OCI-LY7 (cell line): Measurements from ENCODE around the gene APEH. TPM values are rescaled to one million over a fixed set of nuclear protein-coding genes. Genes with fewer than 3 reads are reported as not detected.

Experiments
- BruUV-seq: library from RNA; stranded (reverse); fragments of 400-500 nt; replicated peaks from 2 replicates; lab custom pipeline; 2021; lab: Mats Ljungman, UMichigan
- CTCF ChIA-PET: fragments of 300-600 bp; sonication (Branson Sonifier 250); formaldehyde crosslinking; loops from one replicate; lab custom pipeline; 2022; ENCODE audit warnings: antibody characterized with exemption; ENCODE audit not compliant: unreplicated experiment; lab: Charles Lee
- POLR2A ChIA-PET: fragments of 300-600 bp; sonication (Branson Sonifier 250); formaldehyde crosslinking; loops from one replicate; lab custom pipeline; 2022; ENCODE audit warnings: antibody characterized with exemption; lab: Charles Lee
- DNase-seq: peaks from one replicate; pipeline ENCODE4 v3.0.0-alpha.2; 2015; ENCODE audit warnings: low spot score
- H2AFZ ChIP-seq: fragments of 200-600 bp; sonication (generic), shearing (Covaris generic); 2 replicates; pipeline ENCODE4 v1.6.1; 2014; ENCODE audit warnings: mild to moderate bottlenecking, antibody characterized with exemption, low read length, moderate library complexity
- H3K27ac ChIP-seq: fragments of 200-600 bp; sonication (generic); 2 replicates; pipeline ENCODE4 v1.5.1; 2014; ENCODE audit warnings: mixed run types, low read depth, mild to moderate bottlenecking, moderate library complexity, low read length, inconsistent platforms; ENCODE audit not compliant: poor library complexity, severe bottlenecking
- H3K36me3 ChIP-seq: fragments of 200-600 bp; sonication (generic); 2 replicates; pipeline ENCODE4 v1.6.1; 2014; ENCODE audit warnings: mild to moderate bottlenecking, antibody characterized with exemption, low read length, moderate library complexity, mixed read lengths; ENCODE audit not compliant: insufficient read depth
- H3K4me1 ChIP-seq: fragments of 200-600 bp; sonication (generic); 2 replicates; pipeline ENCODE4 v1.5.1; 2014; ENCODE audit warnings: mild to moderate bottlenecking, low read length; ENCODE audit not compliant: insufficient read depth, poor library complexity, severe bottlenecking
- H3K4me2 ChIP-seq: fragments of 200-600 bp; sonication (generic); 2 replicates; pipeline ENCODE4 v1.6.1; 2014; ENCODE audit warnings: mild to moderate bottlenecking, low read length
- H3K4me3 ChIP-seq: fragments of 200-600 bp; sonication (generic); 2 replicates; pipeline ENCODE4 v1.5.1; 2014; ENCODE audit warnings: mild to moderate bottlenecking, low read depth, low read length; ENCODE audit not compliant: poor library complexity, severe bottlenecking
- H3K79me2 ChIP-seq: fragments of 200-600 bp; sonication (generic); 2 replicates; pipeline ENCODE4 v1.6.1; 2016; ENCODE audit warnings: low read depth, mild to moderate bottlenecking, low read length, moderate library complexity, mixed read lengths; ENCODE audit not compliant: insufficient read depth
- H3K9me2 ChIP-seq: fragments of 200-600 bp; sonication (generic); 2 replicates; pipeline ENCODE4 v1.6.1; 2016; ENCODE audit warnings: mild to moderate bottlenecking, low read length, mixed read lengths; ENCODE audit not compliant: insufficient read depth
- H3K9me3 ChIP-seq: fragments of 200-600 bp; sonication (generic); 2 replicates; pipeline ENCODE4 v1.6.1; 2014; ENCODE audit warnings: mild to moderate bottlenecking, mixed run types, low read length, mixed read lengths
- H4K20me1 ChIP-seq: fragments of 200-600 bp; sonication (generic); 2 replicates; pipeline ENCODE4 v1.6.1; 2014; ENCODE audit warnings: mild to moderate bottlenecking, antibody characterized with exemption, low read length, moderate library complexity, mixed read lengths; ENCODE audit not compliant: insufficient read depth
- EZH2phosphoT487 ChIP-seq: fragments of 200-600 bp; sonication (generic); IDR thresholded peaks from 2 replicates; pipeline ENCODE4 v1.6.1; 2018; ENCODE audit warnings: low read depth, borderline replicate concordance, mild to moderate bottlenecking, mixed run types, antibody characterized with exemption, low read length, moderate library complexity, mixed read lengths
- intact Hi-C: fragments of 100-400 bp; cut with micrococcal nuclease; formaldehyde crosslinking; loops from one replicate; pipeline ENCODE4 v1.10.0; 2022; ENCODE audit not compliant: unreplicated experiment
- total RNA-seq, 2 experiments: library from RNA; depleted of rRNA in 1 of 2; stranded (reverse); fragments of >200 nt in 1 of 2; shearing (Covaris generic) in 1 of 2; gene quantifications; 2 replicates each; pipeline ENCODE4 v1.2.3, GENCODE V29; 2014 to 2022
- TF ChIP-seq, protein P1 (sequence below): fragments of 200-600 bp; sonication (generic); conservative IDR thresholded peaks from 2 replicates; pipeline ENCODE4 v1.5.1; 2014; ENCODE audit warnings: mild to moderate bottlenecking, antibody characterized with exemption, low read length, moderate library complexity, mixed read lengths

The APEH gene
- total RNA-seq, 2 experiments from 2014 or later, result 112 to 132 TPM

DNA sequence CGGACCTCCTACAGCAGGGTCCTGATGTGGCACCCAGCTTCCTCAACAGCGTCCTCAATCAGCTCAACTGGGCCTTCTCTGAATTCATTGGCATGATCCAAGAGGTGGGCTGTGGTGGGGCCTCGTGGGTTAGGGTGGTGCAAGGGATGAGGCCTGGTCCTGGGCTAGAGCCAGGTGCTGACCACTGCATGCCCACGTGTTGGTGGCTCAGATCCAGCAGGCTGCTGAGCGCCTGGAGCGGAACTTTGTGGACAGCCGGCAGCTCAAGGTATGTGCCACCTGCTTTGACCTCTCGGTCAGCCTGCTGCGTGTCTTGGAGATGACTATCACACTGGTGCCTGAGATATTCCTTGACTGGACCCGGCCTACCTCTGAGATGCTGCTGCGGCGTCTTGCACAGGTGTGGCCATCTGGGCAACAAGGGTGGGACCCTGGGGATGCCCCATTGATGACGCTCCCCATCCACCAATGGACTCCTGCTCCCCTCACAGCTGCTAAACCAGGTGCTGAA, 41.5 kb downstream of the APEH start:
- TF ChIP-seq, protein P1, sequence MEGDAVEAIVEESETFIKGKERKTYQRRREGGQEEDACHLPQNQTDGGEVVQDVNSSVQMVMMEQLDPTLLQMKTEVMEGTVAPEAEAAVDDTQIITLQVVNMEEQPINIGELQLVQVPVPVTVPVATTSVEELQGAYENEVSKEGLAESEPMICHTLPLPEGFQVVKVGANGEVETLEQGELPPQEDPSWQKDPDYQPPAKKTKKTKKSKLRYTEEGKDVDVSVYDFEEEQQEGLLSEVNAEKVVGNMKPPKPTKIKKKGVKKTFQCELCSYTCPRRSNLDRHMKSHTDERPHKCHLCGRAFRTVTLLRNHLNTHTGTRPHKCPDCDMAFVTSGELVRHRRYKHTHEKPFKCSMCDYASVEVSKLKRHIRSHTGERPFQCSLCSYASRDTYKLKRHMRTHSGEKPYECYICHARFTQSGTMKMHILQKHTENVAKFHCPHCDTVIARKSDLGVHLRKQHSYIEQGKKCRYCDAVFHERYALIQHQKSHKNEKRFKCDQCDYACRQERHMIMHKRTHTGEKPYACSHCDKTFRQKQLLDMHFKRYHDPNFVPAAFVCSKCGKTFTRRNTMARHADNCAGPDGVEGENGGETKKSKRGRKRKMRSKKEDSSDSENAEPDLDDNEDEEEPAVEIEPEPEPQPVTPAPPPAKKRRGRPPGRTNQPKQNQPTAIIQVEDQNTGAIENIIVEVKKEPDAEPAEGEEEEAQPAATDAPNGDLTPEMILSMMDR, result no peak
- no peak for TF ChIP-seq EZH2phosphoT487
- H3K27ac ChIP-seq, result no peak overlapping the region
- H2AFZ ChIP-seq, result no peak overlapping the region
- H3K9me3 ChIP-seq, result no peaks in the 10 kb centered on the region
- no peak overlapping the region for H3K4me2 ChIP-seq
- peaks cover 5% of the 10 kb centered on the region for H3K4me1 ChIP-seq
- ChIA-PET POLR2A (no interaction called here), CTCF (no interaction called here)
- H3K36me3 ChIP-seq, result peaks cover 33% of the 10 kb centered on the region
- no TSS peak for BruUV-seq
- no peaks in the 10 kb centered on the region for H3K79me2 ChIP-seq
- no peak overlapping the region for H3K4me3 ChIP-seq
- intact Hi-C loops, result no loop called here
- H3K9me2 ChIP-seq, result no peaks in the 10 kb centered on the region
- no peaks in the 10 kb centered on the region for H4K20me1 ChIP-seq
- no peak for DNase-seq

DNA sequence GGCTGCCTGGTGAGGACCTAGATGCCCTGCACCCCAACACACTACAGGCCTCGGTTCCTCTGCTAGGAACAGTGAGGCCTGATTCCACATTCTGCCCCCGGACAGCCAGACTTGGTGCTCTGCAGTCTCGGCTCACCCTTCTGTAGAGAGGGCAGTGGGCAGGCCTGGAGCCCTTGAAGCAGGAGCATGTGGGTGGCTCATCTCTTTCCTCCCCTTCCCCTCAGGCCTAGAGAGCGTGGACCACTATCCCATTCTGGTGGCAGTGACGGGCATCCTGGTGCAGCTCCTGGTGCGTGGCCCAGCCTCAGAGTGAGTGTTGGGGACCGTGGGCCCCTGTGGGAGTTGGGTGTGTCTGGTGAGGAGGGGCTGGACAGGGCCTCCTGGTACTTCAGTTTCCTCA, 42.0 kb downstream of the APEH start:
- H3K27ac ChIP-seq, result no peak overlapping the region
- no peaks in the 10 kb centered on the region for H3K9me3 ChIP-seq
- H4K20me1 ChIP-seq, result no peaks in the 10 kb centered on the region
- no peak for DNase-seq
- H3K4me1 ChIP-seq, result peaks cover 5% of the 10 kb centered on the region
- no peaks in the 10 kb centered on the region for H3K79me2 ChIP-seq
- H3K9me2 ChIP-seq, result no peaks in the 10 kb centered on the region
- peaks cover 38% of the 10 kb centered on the region for H3K36me3 ChIP-seq
- intact Hi-C loops, result no loop called here
- no peak overlapping the region for H3K4me3 ChIP-seq
- H3K4me2 ChIP-seq, result no peak overlapping the region
- ChIA-PET CTCF (no interaction called here), POLR2A (no interaction called here)
- TF ChIP-seq, protein P1, result no peak
- TF ChIP-seq EZH2phosphoT487, result no peak
- no TSS peak for BruUV-seq
- no peak overlapping the region for H2AFZ ChIP-seq

DNA sequence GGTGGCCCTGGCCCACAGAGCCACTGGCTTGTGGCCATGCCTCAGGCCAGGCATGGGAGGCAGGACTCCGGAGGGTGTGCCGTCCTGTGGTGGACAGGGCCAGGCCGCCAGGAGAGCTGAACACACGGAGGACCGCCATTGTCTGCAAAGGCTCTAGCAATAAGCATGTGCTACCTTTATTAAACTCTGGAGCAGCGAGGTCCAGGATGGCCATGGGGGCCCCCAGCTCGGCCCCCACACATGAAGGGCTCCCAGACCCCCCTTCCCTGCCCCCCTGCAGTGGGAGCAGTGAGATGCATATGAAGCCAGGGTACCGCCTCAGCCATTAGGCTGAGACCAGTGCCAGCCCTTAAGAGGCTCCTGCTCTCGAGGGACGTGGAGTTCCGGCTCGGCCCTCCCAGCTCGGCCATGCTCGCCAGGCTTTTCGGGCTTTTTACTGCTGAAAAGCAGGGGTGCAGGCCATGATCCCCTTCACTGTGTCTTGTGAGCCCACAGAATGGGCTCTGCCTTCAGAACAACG, 42.6 kb downstream of the APEH start:
- no peaks in the 10 kb centered on the region for H3K79me2 ChIP-seq
- DNase-seq, result no peak
- TF ChIP-seq, protein P1, result no peak
- TF ChIP-seq EZH2phosphoT487, result no peak
- ChIA-PET CTCF (no interaction called here), POLR2A (no interaction called here)
- intact Hi-C loops, result no loop called here
- H3K36me3 ChIP-seq, result peaks cover 43% of the 10 kb centered on the region
- H3K9me3 ChIP-seq, result no peaks in the 10 kb centered on the region
- H3K27ac ChIP-seq, result no peak overlapping the region
- H3K4me1 ChIP-seq, result peaks cover 5% of the 10 kb centered on the region
- H4K20me1 ChIP-seq, result no peaks in the 10 kb centered on the region
- no peak overlapping the region for H3K4me2 ChIP-seq
- H3K9me2 ChIP-seq, result no peaks in the 10 kb centered on the region
- no TSS peak for BruUV-seq
- H2AFZ ChIP-seq, result no peak overlapping the region
- H3K4me3 ChIP-seq, result no peak overlapping the region
